SK-N-SH (cell line): ENCODE data around the gene TCEANC.
"Not testable (repeated sequence)": the region's sequence is repeated elsewhere in the genome, so short reads cannot be mapped to it uniquely, and the experiment has no call there.

Experiments used
- ELF1 ChIP-seq: IDR thresholded peaks from 2 replicates; pipeline ENCODE4 v1.4.0; 2012
- MXI1 ChIP-seq: IDR thresholded peaks from 2 replicates; pipeline ENCODE4 v1.6.1; 2012; ENCODE audit warnings: mild to moderate bottlenecking, low read depth, low read length, improper control_type of control experiment
- POLR2AphosphoS5 ChIP-seq: IDR thresholded peaks from 2 replicates; pipeline ENCODE4 v1.6.1; 2012; ENCODE audit warnings: low read depth, low read length
- RAD21 ChIP-seq: IDR thresholded peaks from 2 replicates; pipeline ENCODE4 v1.6.1; 2012; ENCODE audit warnings: mild to moderate bottlenecking, low read length
- SIN3A ChIP-seq: IDR thresholded peaks from 2 replicates; pipeline ENCODE4 v1.6.1; 2012; ENCODE audit warnings: low read depth, mild to moderate bottlenecking, low read length, moderate library complexity, borderline replicate concordance
- TF ChIP-seq, protein P1 (sequence below): fragments of 200-600 bp; sonication (generic); IDR thresholded peaks from 2 replicates; pipeline ENCODE4 v1.6.1; 2017; ENCODE audit warnings: antibody characterized with exemption, mild to moderate bottlenecking, moderate library complexity
- TF ChIP-seq, protein P2 (sequence below): IDR thresholded peaks from 2 replicates; pipeline ENCODE4 v1.4.0; 2012; ENCODE audit warnings: low read depth, borderline replicate concordance
- TF ChIP-seq, protein P3 (sequence below): IDR thresholded peaks from 2 replicates; pipeline ENCODE4; 2012

DNA sequence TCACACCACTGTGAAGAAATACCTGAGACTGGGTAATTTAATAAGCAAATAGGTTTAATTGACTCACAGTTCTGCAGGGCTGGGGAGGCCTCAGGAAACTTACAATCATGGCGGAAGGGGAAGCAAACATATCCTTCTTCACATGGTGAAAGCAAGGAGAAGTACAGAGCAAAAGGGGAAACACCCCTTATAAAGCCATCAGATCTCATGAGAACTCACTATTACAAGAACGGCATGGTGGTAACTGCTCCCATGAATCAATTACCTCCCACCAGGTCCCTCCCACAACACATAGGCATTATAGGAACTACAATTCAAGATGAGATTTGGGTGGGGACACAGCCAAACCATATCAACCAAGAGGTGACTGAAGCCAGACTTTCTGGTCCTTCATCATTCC, 4.6 kb upstream of the TCEANC start:
- not testable (repeated sequence) for TF ChIP-seq MXI1, RAD21, POLR2AphosphoS5, ELF1, SIN3A
- TF ChIP-seq, protein P1, sequence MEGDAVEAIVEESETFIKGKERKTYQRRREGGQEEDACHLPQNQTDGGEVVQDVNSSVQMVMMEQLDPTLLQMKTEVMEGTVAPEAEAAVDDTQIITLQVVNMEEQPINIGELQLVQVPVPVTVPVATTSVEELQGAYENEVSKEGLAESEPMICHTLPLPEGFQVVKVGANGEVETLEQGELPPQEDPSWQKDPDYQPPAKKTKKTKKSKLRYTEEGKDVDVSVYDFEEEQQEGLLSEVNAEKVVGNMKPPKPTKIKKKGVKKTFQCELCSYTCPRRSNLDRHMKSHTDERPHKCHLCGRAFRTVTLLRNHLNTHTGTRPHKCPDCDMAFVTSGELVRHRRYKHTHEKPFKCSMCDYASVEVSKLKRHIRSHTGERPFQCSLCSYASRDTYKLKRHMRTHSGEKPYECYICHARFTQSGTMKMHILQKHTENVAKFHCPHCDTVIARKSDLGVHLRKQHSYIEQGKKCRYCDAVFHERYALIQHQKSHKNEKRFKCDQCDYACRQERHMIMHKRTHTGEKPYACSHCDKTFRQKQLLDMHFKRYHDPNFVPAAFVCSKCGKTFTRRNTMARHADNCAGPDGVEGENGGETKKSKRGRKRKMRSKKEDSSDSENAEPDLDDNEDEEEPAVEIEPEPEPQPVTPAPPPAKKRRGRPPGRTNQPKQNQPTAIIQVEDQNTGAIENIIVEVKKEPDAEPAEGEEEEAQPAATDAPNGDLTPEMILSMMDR, result not testable (repeated sequence)
- TF ChIP-seq, protein P2, sequence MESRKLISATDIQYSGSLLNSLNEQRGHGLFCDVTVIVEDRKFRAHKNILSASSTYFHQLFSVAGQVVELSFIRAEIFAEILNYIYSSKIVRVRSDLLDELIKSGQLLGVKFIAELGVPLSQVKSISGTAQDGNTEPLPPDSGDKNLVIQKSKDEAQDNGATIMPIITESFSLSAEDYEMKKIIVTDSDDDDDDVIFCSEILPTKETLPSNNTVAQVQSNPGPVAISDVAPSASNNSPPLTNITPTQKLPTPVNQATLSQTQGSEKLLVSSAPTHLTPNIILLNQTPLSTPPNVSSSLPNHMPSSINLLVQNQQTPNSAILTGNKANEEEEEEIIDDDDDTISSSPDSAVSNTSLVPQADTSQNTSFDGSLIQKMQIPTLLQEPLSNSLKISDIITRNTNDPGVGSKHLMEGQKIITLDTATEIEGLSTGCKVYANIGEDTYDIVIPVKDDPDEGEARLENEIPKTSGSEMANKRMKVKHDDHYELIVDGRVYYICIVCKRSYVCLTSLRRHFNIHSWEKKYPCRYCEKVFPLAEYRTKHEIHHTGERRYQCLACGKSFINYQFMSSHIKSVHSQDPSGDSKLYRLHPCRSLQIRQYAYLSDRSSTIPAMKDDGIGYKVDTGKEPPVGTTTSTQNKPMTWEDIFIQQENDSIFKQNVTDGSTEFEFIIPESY, result not testable (repeated sequence)
- TF ChIP-seq, protein P3, sequence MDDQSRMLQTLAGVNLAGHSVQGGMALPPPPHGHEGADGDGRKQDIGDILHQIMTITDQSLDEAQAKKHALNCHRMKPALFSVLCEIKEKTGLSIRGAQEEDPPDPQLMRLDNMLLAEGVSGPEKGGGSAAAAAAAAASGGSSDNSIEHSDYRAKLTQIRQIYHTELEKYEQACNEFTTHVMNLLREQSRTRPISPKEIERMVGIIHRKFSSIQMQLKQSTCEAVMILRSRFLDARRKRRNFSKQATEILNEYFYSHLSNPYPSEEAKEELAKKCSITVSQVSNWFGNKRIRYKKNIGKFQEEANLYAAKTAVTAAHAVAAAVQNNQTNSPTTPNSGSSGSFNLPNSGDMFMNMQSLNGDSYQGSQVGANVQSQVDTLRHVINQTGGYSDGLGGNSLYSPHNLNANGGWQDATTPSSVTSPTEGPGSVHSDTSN, result not testable (repeated sequence)
